GM12892 (cell line): Measurements from ENCODE around the gene EIF3CL.
"Not testable (repeated sequence)": the region's sequence is repeated elsewhere in the genome, so short reads cannot be mapped to it uniquely, and the experiment has no call there.

Experiments
- POLR2A ChIP-seq: IDR thresholded peaks from 2 replicates; pipeline ENCODE4 v1.6.1; 2011; ENCODE audit warnings: low read depth, low read length, control low read depth
- POLR2AphosphoS5 ChIP-seq: IDR thresholded peaks from 2 replicates; pipeline ENCODE4 v1.6.1; 2011; ENCODE audit warnings: low read depth, low read length, control low read depth
- TAF1 ChIP-seq: IDR thresholded peaks from 2 replicates; pipeline ENCODE4 v1.6.1; 2011; ENCODE audit warnings: low read depth, mild to moderate bottlenecking, control low read depth, low read length, borderline replicate concordance

GRCh38 chr16:28338230-28338629 lies 65.4 kb downstream of the EIF3CL start:
- TF ChIP-seq POLR2A, TAF1, POLR2AphosphoS5: not testable (repeated sequence)
